Keratinocyte (primary cell): Measurements from ENCODE around the gene KRCC1. TPM values are rescaled to one million over a fixed set of nuclear protein-coding genes. Genes with fewer than 3 reads are reported as not detected.

ENCODE experiments used
- DNase-seq: peaks from one replicate; pipeline ENCODE4 v3.0.0-alpha.2; 2011; ENCODE audit warnings: low read depth, missing footprints, low spot score
- FAIRE-seq: peaks from 2 replicates; lab custom pipeline; 2011; peaks lifted over from hg19 to GRCh38; lab: Jason Lieb, UNC
- H2AFZ ChIP-seq: 2 replicates; pipeline ENCODE4 v1.6.0; 2012; ENCODE audit warnings: low read length, control low read depth, inconsistent platforms; ENCODE audit not compliant: control insufficient read depth
- H3K27ac ChIP-seq: 2 replicates; pipeline ENCODE4 v1.5.1; 2011; ENCODE audit warnings: low read length; ENCODE audit not compliant: control insufficient read depth, insufficient read depth
- H3K27me3 ChIP-seq: 3 replicates; pipeline ENCODE4 v1.6.0; 2011; ENCODE audit warnings: low read length; ENCODE audit not compliant: control insufficient read depth, insufficient read depth; ENCODE audit errors: extremely low read depth
- H3K36me3 ChIP-seq, 2 experiments: 2 replicates in 1 of 2; 3 replicates in 1 of 2; pipeline ENCODE4 v1.5.1; 2011; ENCODE audit warnings: low read length in 2 of 2, mild to moderate bottlenecking in 1 of 2; ENCODE audit not compliant: control insufficient read depth in 2 of 2, insufficient read depth in 2 of 2; ENCODE audit errors: extremely low read depth in 1 of 2
- H3K4me1 ChIP-seq: 3 replicates; pipeline ENCODE4 v1.5.1; 2011; ENCODE audit warnings: low read length; ENCODE audit not compliant: control insufficient read depth, insufficient read depth; ENCODE audit errors: extremely low read depth
- H3K4me2 ChIP-seq: 3 replicates; pipeline ENCODE4 v1.6.0; 2011; ENCODE audit warnings: low read depth, low read length; ENCODE audit not compliant: control insufficient read depth, insufficient read depth; ENCODE audit errors: extremely low read depth
- H3K4me3 ChIP-seq, 3 experiments: fragments of 200-600 bp in 1 of 3; sonication (generic) in 1 of 3; 2 replicates in 2 of 3; 3 replicates in 1 of 3; pipeline ENCODE4 v1.5.1; 2011 to 2016; ENCODE audit warnings: low read length in 3 of 3, mild to moderate bottlenecking in 3 of 3, control low read depth in 2 of 3, inconsistent platforms in 1 of 3, low read depth in 1 of 3, mixed read lengths in 1 of 3, mixed run types in 1 of 3, moderate library complexity in 1 of 3; ENCODE audit not compliant: control insufficient read depth in 2 of 3, insufficient read depth in 2 of 3; ENCODE audit errors: extremely low read depth in 1 of 3
- H3K79me2 ChIP-seq: 2 replicates; pipeline ENCODE4 v1.6.0; 2012; ENCODE audit warnings: low read length; ENCODE audit not compliant: control insufficient read depth, insufficient read depth
- H3K9ac ChIP-seq: 3 replicates; pipeline ENCODE4 v1.6.0; 2011; ENCODE audit warnings: low read length; ENCODE audit not compliant: control insufficient read depth, insufficient read depth; ENCODE audit errors: extremely low read depth
- H3K9me1 ChIP-seq: 3 replicates; pipeline ENCODE4 v1.6.0; 2011; ENCODE audit warnings: low read length; ENCODE audit not compliant: control insufficient read depth, insufficient read depth; ENCODE audit errors: extremely low read depth
- H3K9me3 ChIP-seq: 2 replicates; pipeline ENCODE4 v1.5.1; 2012; ENCODE audit warnings: low read depth, low read length; ENCODE audit not compliant: control insufficient read depth
- H4K20me1 ChIP-seq: 3 replicates; pipeline ENCODE4 v1.6.0; 2011; ENCODE audit warnings: low read length; ENCODE audit not compliant: control insufficient read depth, insufficient read depth; ENCODE audit errors: extremely low read depth
- CTCF ChIP-seq, 3 experiments: IDR thresholded peaks in 1 of 3; conservative IDR thresholded peaks in 1 of 3; optimal IDR thresholded peaks in 1 of 3; 2 replicates in 2 of 3; 3 replicates in 1 of 3; pipeline versions ENCODE3 to v1.5.1; 2011; ENCODE audit warnings: low read length in 3 of 3, mild to moderate bottlenecking in 3 of 3, moderate library complexity in 2 of 3, control low read depth in 1 of 3, inconsistent platforms in 1 of 3; ENCODE audit not compliant: insufficient read depth in 2 of 3; ENCODE audit errors: extremely low read depth in 1 of 3
- EZH2 ChIP-seq: IDR thresholded peaks from one replicate; pipeline ENCODE4 v1.6.1; 2012; ENCODE audit warnings: inconsistent platforms, mild to moderate bottlenecking, low read length, moderate library complexity
- dilution Hi-C: fragments of 300-500 bp; cut with MboI; formaldehyde crosslinking; loops from one replicate; pipeline ENCODE4 v1.7.0; 2020; ENCODE audit warnings: low sequenced_read_pairs; ENCODE audit not compliant: extremely low pct_ligation_motif_present
- polyA plus RNA-seq, 5 experiments: library from polyadenylated mRNA; depleted of rRNA in 3 of 5; stranded (reverse) in 3 of 5; stranded (forward) in 1 of 5; unstranded in 1 of 5; fragments of >200 nt; gene quantifications; 1 replicate in 1 of 5; 2 replicates in 3 of 5; 3 replicates in 1 of 5; pipeline versions ENCODE4 v1.2.1 to v1.2.3, GENCODE V29; 2011 to 2012; ENCODE audit warnings: missing spikeins in 2 of 5, low read depth in 1 of 5, low replicate concordance in 1 of 5

KRCC1 gene
- polyA plus RNA-seq, 1 donor (not counting 4 experiments of a cell fraction or from before 2014, with no cell fraction given), result 21.1 TPM

GRCh38 chr2:88027697-88028389, 27.7 kb downstream of the KRCC1 start:
- Histone ChIP-seq H3K4me3 (no peak overlapping the region), H3K36me3 (peaks cover 0 to 4% of the 10 kb centered on the region in 2 experiments), H3K27ac (no peak overlapping the region), H3K27me3 (no peaks in the 10 kb centered on the region), H3K4me1 (no peaks in the 10 kb centered on the region), H3K4me2 (no peak overlapping the region), H3K9me3 (no peaks in the 10 kb centered on the region), H3K9ac (no peak overlapping the region), H2AFZ (no peak overlapping the region), H3K9me1 (no peaks in the 10 kb centered on the region), H4K20me1 (no peaks in the 10 kb centered on the region), H3K79me2 (no peaks in the 10 kb centered on the region)
- dilution Hi-C loops, result no loop called here
- DNase-seq, result no peak
- TF ChIP-seq EZH2 (no peak), CTCF (optimal IDR thresholded peaks at IDR 0.05 in 1 of 3, IDR thresholded peaks at IDR 0.05 in 1 of 3, conservative IDR thresholded peaks at IDR 0.05 in 1 of 3; ENCODE audit: extremely low read depth in 1 of 3, insufficient read depth in 2 of 3, low read length in 3 of 3) (no peak)
- FAIRE-seq, result no peak

DNA sequence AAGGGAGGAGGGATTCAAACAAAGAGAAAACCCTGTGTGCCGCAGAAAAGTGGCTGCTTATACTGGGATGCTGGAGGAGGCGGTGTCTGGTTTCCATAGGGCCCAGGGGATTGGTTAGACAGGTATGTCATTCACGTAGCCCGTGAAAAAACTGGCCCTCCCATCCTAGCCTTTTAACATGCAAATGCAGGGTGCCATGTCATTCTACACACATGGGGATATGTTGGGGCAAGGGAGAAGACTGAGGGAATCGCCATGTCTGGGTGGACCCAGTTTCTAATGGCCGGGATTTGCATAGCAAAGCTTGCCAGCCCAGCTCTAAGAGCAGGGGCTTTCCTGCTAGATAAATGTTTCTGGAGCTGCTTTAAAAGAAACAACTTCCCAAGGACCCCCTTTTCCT, 31.1 kb downstream of the KRCC1 start:
- Histone ChIP-seq H3K4me2 (no peak overlapping the region), H3K36me3 (peaks cover 0 to 4% of the 10 kb centered on the region in 2 experiments), H3K9ac (no peak overlapping the region), H3K79me2 (no peaks in the 10 kb centered on the region), H4K20me1 (no peaks in the 10 kb centered on the region), H3K9me1 (no peaks in the 10 kb centered on the region), H2AFZ (no peak overlapping the region), H3K27ac (no peak overlapping the region), H3K4me3 (no peak overlapping the region), H3K27me3 (no peaks in the 10 kb centered on the region), H3K9me3 (no peaks in the 10 kb centered on the region), H3K4me1 (no peaks in the 10 kb centered on the region)
- DNase-seq (no peak), FAIRE-seq (no peak)
- no peak for TF ChIP-seq EZH2
- no peak for TF ChIP-seq CTCF (optimal IDR thresholded peaks at IDR 0.05 in 1 of 3, IDR thresholded peaks at IDR 0.05 in 1 of 3, conservative IDR thresholded peaks at IDR 0.05 in 1 of 3; ENCODE audit: extremely low read depth in 1 of 3, insufficient read depth in 2 of 3, low read length in 3 of 3)
- dilution Hi-C loops, result no loop called here
